ENCODE measurements around the gene MTHFSD.

Gene MTHFSD

GRCh38 chr16:86554599-86554916 lies 477 bp downstream of the MTHFSD start:
- in situ Hi-C loops (cut with HindIII; ENCODE audit: low sequenced_read_pairs), result loop anchor here (25.0 kb wide), 1 partner anchor 208 kb away; no protein-coding TSS in a partner anchor

GRCh38 chr16:86553356-86553755 lies 1.7 kb downstream of the MTHFSD start:
- in situ Hi-C loops (cut with HindIII; ENCODE audit: low sequenced_read_pairs), result loop anchor here (25.0 kb wide), 1 partner anchor 209 kb away; no protein-coding TSS in a partner anchor

- in situ Hi-C loops (cut with HindIII; ENCODE audit: low sequenced_read_pairs), result loop anchor here (25.0 kb wide), 1 partner anchor 212 kb away; no protein-coding TSS in a partner anchor
These were observed 4.8 kb downstream of the MTHFSD start for GRCh38 chr16:86550281-86550680.

DNA sequence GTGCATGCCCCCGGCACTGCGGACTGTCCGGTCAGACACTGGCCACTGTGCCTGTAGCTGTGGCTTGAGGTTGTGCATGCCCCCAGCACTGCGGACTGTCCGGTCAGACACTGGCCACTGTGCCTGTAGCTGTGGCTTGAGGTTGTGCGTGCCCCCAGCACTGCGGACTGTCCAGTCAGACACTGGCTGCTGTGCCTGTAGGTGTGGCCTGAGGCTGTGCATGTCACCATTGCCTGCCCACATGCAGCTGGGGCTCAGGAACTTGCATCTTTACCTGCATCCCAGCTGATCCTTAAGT lies 5.2 kb downstream of the MTHFSD start:
- in situ Hi-C loops (cut with HindIII; ENCODE audit: low sequenced_read_pairs), result loop anchor here (25.0 kb wide), 1 partner anchor 212 kb away; no protein-coding TSS in a partner anchor

DNA sequence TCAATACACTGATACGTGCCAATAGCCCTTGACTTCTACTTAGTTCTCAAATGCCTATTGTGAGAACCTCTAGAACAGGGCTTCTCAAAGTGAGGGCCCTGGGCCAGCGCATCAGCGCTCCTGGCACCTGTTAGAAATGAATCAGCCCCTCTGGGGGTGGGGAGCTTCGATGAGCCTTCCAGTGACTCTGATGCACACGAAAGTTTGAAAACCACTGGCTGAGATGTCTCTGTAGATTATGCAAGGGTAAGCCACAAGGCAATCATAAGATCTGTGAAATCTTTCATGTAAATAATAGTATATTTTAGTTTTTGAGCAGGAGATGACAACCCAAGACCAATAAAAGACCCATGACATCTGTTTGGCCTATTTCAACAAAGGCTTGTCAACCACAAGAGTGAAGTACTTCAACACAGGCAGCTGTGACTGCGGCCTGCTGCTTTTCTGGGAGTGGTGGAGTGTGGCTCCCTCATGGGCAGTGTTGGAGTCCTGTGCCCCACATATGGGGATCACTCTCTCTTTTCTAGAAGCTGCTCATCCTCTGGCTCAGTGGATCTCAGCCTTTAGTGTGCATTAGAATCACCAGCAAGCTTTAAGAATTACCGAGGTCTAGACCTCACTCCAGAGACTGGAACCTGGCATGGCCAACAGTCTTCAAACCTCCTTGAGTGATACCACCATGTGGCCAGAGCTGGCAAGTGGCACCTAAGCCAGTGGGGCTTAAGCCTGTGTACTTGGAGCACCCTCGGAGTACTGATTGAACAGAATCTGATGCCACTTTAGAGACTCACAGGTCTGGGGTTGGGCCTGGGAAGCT lies 5.8 kb downstream of the MTHFSD start:
- in situ Hi-C loops (cut with HindIII; ENCODE audit: low sequenced_read_pairs), result no loop called here

DNA sequence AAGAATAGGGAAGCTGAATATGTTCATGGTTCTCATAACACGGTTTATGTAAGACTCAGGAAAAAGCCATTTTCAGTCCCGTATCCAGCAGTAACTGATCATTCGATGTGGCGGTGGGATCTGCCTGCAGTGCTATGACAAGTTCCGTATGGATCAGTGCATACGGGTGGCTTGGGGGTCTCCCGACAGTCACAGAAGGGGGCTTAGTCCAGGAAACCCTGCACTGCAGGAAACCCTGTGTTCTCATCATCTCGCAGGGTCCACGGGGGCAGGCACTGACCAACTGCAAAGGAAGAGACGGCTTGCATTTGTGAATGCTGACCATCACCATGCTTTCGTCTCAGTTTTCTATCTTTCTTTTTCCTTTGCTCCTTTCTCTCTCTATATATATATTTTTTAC lies 7.7 kb downstream of the MTHFSD start:
- in situ Hi-C loops (cut with HindIII; ENCODE audit: low sequenced_read_pairs), result no loop called here

DNA sequence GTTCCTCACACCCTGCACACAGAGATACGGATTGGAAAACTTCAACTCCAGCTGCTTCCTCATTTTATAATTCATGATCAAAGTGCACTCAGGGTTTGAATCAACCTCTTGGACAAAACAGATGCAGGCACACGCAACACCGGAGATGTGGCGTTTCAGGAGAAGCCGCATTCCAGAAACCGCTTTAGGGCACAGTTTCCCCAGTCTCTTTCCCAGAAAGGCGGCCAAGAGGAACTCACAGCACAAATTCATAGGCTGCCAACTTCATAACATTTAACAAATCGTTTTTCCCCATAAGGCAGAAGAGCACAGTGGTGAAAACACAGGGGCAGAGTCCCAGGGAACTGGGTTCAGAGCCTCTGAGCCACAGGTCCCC lies 8.4 kb downstream of the MTHFSD start:
- in situ Hi-C loops (cut with HindIII; ENCODE audit: low sequenced_read_pairs), result no loop called here

DNA sequence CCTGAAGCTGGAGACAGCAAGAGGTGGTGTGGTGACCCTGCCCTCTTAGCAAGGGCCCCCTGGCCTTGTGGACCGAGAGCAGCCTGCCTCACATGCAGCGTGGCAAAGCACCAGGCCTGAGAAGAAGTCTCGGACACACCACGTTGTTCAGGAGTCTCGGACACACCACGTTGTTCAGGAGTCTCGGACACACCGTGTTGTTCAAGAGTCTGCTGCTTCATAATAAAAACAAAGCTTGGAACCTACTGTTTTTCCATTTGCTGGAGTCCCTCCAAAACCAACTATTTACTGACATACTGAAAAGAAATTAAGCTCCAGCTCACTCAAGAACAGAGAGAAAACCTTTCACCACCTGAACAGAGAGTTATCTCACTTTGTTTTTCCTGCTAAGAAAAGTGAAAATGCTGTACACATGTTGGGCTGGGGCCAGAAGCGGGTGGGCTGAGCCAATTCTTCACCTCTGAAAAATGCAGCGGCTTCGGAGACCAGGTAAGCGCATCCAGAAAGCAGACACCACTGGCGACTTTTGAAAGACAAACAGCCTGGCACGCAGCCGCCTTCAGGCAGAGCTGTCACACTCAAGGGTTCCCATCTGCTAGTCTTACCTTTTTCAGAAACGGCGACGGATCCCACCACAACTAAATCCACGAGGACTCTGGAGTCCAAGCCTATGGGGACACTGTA lies 8.9 kb downstream of the MTHFSD start:
- in situ Hi-C loops (cut with HindIII; ENCODE audit: low sequenced_read_pairs), result no loop called here

GRCh38 chr16:86545481-86545880 lies 9.6 kb downstream of the MTHFSD start:
- in situ Hi-C loops (cut with HindIII; ENCODE audit: low sequenced_read_pairs), result no loop called here

GRCh38 chr16:86542756-86543750 lies 12.0 kb downstream of the MTHFSD start:
- in situ Hi-C loops (cut with HindIII; ENCODE audit: low sequenced_read_pairs), result no loop called here

DNA sequence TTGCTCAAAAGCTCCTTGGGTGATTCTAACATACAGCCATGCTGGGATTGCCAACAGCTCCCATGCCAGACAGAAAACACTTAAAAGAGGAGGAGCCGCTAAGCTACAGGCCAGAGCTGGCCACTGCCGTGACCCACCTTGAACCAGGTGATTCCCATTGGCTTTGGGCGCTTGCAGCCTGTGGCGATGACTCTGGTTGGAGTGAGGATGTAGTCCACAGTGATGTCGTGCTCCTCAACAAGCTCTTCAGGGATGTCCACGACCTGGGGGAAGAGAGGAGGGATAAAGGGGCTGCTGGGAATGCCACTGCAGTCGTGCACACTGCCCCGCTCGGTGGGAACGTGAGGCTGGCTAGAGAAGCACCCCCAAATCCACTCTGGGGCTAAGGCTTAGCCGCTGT lies 13.5 kb downstream of the MTHFSD start:
- in situ Hi-C loops (cut with HindIII; ENCODE audit: low sequenced_read_pairs), result no loop called here

DNA sequence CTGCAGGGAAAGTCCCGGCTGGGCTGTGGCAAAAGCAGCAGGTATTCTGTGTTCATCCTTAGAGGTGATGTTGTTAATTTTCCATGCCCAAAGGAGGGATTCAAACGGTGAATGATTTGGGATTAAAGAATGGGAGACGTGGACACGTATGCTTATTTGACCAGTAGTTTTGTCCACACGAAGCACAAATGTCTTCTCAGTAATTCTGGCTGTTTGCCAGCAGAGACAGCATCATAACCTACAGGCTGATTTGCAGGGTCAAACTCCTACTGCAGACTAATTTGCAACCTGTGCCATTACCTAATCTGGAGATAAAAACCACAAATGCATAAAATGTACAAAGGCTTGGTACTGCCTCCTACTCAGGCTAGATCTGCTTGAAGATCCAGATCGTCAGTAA lies 14.1 kb downstream of the MTHFSD start:
- in situ Hi-C loops (cut with HindIII; ENCODE audit: low sequenced_read_pairs), result no loop called here

DNA sequence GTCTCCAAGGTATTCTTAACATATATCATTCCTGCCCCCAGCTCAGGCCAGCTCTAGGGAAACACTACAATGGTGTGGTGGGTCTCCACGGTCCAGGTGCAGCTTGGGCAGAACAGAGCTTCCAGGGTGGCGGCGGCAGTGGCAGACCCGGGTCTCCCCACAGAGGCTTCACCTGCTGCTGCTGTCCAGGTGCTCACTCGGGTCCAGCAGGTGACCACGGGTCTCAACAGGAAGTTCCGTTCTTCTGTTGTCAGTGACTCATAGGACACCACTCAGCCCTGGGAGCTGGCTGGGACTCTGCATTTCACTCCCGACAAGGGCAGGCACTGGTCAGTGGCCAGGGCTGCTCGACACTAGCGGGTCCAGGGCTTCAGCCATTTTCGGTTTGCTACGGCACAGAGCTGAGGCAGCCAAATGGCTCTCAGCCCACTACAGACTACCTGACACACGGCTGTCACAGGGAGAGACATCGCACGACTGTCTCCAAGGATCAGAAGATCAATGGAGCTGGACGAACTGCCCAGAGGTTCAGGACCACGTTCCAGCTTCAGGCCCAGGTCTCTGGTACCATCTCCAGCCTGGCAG lies 16.7 kb downstream of the MTHFSD start:
- in situ Hi-C loops (cut with HindIII; ENCODE audit: low sequenced_read_pairs), result no loop called here

DNA sequence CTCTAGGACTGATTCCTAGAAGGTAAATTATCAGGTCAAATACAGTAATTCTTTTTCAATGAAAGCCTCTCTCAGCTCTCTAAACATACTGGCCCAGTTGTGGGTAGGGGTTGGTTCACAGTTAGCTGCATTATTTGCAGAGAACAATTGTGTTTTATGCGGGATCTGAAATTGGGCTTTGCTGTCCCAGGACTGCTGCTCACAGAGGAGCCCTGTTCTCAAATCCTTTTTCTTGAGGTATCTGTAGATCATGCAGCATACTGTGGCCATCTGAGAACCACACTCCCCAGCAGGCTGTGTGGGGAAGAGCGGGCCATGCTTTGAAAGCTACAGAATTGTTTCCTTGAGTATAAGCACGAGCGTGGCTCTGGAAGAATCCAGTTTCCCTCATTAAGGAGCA lies 17.5 kb downstream of the MTHFSD start:
- in situ Hi-C loops (cut with HindIII; ENCODE audit: low sequenced_read_pairs), result no loop called here

DNA sequence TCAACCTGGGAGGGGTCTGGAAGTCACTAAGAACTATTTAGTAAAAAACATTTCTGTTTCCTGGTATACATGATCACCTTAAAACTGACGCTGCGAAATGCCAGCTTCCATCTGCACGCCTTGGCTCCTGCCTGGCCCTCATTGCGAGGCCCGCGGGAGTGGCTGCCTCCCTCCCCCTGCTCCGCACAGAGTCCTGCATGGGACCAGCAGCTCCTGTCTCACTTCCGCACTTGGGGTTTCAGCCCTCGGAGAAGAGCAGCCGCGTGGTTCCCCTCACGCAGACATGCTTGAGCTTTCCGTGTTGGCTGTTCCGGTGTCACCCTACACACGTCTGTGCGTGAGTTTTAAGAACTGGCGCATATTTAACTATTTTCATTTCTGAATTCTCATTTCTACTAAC lies 18.4 kb downstream of the MTHFSD start:
- in situ Hi-C loops (cut with HindIII; ENCODE audit: low sequenced_read_pairs), result no loop called here

- in situ Hi-C loops (cut with HindIII; ENCODE audit: low sequenced_read_pairs), result no loop called here
These were observed 20.0 kb downstream of the MTHFSD start for GRCh38 chr16:86534779-86535615.

DNA sequence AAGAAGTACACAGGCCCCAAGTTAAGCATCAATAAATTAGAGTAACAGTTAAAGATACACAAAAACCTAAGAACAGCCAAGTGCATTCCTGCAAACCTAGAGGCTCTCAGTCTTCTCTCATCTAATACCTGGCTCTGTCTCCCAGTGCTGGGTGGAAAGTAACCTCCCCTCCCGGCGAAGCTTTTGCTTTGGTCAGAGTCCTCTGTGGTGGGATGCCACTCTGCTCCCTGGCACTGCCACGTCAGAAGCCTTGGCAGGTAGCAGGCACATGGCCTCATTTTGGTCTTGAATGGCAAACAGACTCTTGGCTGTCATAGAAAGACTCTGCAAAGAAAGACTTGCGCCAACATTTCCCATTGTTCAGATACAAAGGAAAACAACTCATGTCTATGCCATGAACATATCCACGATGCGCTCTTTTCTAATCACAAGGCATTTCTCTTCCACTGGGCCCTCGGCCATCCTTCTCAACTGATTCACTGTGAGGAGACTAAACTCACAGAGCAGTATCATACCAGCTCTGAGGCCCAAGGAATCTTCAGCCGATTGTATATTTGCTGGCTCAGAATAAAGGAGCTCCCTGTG lies 21.2 kb downstream of the MTHFSD start:
- in situ Hi-C loops (cut with HindIII; ENCODE audit: low sequenced_read_pairs), result no loop called here

GRCh38 chr16:86533076-86533475 lies 22.0 kb downstream of the MTHFSD start:
- in situ Hi-C loops (cut with HindIII; ENCODE audit: low sequenced_read_pairs), result no loop called here

DNA sequence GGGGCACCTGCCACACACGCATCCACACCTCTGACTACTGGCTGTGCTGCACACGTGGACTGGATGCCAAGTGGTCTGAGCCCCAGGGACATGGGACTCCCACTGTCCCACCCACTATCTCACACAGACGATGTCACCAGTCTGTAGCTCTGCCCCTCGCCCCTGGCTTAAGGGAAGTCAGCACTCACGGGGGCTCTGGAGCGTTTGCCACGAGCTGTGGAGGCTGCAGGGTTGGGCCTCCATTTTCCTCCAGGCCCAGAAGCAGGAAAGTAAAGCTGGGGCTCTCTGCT lies 22.6 kb downstream of the MTHFSD start:
- in situ Hi-C loops (cut with HindIII; ENCODE audit: low sequenced_read_pairs), result no loop called here
